Rectal smooth muscle tissue (tissue), 1 donor: ENCODE data around the gene RMND5B.
A peak's percentile ranks its signal among the peaks of the same experiment; 100 is the strongest.
"Not testable (repeated sequence)": the region's sequence is repeated elsewhere in the genome, so short reads cannot be mapped to it uniquely, and the experiment has no call there.

ENCODE experiments used
- H3K27ac ChIP-seq: one replicate; pipeline ENCODE4 v1.7.0; 2013; ENCODE audit warnings: low read depth, low read length, inconsistent platforms
- H3K27me3 ChIP-seq: one replicate; pipeline ENCODE4 v1.7.0; 2013; ENCODE audit warnings: low read length; ENCODE audit not compliant: control insufficient read depth, insufficient read depth
- H3K36me3 ChIP-seq: one replicate; pipeline ENCODE4 v1.7.0; 2013; ENCODE audit warnings: low read length; ENCODE audit not compliant: control insufficient read depth, insufficient read depth
- H3K4me1 ChIP-seq: one replicate; pipeline ENCODE4 v1.7.0; 2013; ENCODE audit warnings: low read length; ENCODE audit not compliant: control insufficient read depth, insufficient read depth
- H3K4me3 ChIP-seq: one replicate; pipeline ENCODE4 v1.7.0; 2013; ENCODE audit warnings: low read length
- H3K9ac ChIP-seq: one replicate; pipeline ENCODE4 v1.7.0; 2013; ENCODE audit warnings: low read length

RMND5B gene, protein sequence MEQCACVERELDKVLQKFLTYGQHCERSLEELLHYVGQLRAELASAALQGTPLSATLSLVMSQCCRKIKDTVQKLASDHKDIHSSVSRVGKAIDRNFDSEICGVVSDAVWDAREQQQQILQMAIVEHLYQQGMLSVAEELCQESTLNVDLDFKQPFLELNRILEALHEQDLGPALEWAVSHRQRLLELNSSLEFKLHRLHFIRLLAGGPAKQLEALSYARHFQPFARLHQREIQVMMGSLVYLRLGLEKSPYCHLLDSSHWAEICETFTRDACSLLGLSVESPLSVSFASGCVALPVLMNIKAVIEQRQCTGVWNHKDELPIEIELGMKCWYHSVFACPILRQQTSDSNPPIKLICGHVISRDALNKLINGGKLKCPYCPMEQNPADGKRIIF

GRCh38 chr5:178130576-178131445 is at the start of gene RMND5B:
Gene RMND5B, plus strand, starts transcription at chr5:178131014. Its CDS starts 7,106 bp downstream, at chr5:178138120.
- peak within 1 kb of the TSS; percentile 91 for H3K27ac ChIP-seq
- H3K9ac ChIP-seq = peak within 1 kb of the TSS; percentile 77
- peak within 1 kb of the TSS; percentile 78 for H3K4me3 ChIP-seq
- no peaks in the 10 kb centered on the region for H3K27me3 ChIP-seq
- H3K4me1 ChIP-seq = peaks cover 3% of the 10 kb centered on the region
- H3K36me3 ChIP-seq = peaks cover 9% of the 10 kb centered on the region

DNA sequence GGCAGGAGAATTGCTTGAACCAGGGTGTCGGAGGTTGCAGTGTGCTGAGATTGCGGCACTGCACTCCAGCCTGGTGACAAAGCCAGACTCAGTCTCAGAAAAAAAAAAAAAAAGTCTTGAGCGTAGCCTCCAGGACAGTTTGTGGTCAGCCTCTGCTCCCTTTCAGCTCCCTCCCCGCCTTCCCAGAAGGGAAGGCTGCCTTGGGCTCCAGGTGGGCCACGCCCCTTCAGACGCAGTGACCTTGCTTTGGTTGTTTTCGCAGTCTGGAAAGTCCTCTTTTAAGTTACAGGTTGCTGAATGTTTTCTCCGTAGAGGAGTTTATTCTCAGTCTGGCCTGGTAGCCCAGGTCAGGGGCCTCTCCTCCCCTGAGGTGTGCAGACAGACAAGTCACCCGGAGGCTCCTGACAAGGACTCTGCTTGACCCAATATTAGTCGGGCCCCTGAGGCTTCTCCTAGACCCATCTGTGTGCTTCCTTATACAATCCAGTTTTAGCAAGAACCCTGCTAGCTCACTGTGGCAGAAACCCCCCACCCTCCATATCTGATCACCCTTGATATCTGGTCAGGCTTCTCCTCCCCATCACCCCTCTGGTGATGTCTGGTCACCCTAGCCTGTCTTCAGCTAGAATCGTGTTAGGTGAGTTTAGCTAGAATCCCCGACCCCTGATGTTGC is 49.1 kb upstream of the RMND5B start:
- H3K9ac ChIP-seq = no peak overlapping the region

DNA sequence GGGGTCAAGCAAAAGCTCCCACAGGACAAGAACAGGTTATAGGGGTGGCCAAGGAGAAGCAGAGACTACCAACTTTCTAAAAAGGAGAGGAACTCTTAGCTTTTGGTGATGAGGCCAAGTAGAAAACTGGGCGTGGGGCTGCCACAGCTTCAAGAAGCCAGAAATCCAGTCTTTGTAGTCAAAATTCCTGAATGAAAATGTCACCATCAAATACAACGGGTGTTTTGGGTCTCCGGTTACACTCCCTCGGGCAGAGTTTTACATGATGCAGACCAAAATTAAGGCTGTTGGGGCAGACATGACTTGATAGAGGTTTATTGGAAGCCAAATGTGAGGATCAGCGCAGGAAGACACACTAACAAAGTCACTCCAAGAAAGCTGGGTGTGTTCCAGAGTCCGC is 46.9 kb upstream of the RMND5B start:
- Histone ChIP-seq H3K4me3 (no peak overlapping the region), H3K4me1 (no peaks in the 10 kb centered on the region), H3K27me3 (peaks cover 2% of the 10 kb centered on the region), H3K36me3 (no peaks in the 10 kb centered on the region), H3K9ac (no peak overlapping the region), H3K27ac (no peak overlapping the region)

More for the DNA sequence above, 49.1 kb upstream of the RMND5B start:
- Histone ChIP-seq H3K4me1 (no peaks in the 10 kb centered on the region), H3K36me3 (no peaks in the 10 kb centered on the region), H3K27ac (no peak overlapping the region), H3K27me3 (peaks cover 2% of the 10 kb centered on the region), H3K4me3 (no peak overlapping the region)

DNA sequence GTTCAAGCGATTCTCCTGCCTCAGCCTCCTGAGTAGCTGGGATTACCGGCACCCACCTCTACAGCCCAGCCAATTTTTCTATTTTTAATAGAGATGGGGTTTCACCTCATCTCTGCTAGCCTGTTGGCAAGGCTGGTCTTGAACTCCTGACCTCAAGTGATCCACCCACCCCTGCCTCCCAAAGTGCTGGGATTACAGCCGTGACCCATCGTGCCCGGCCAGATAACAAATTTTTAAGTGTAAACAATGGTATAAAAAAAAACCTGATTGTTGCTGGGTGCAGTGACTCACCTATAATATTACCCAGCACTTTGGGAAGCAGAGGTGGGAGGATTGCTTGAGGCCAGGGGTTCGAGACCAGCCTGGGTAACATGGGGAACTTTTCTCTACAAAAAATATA is 45.5 kb upstream of the RMND5B start:
- Histone ChIP-seq H3K27ac (no peak overlapping the region), H3K4me1 (no peaks in the 10 kb centered on the region), H3K4me3 (no peak overlapping the region), H3K27me3 (peaks cover 2% of the 10 kb centered on the region), H3K36me3 (no peaks in the 10 kb centered on the region), H3K9ac (no peak overlapping the region)

DNA sequence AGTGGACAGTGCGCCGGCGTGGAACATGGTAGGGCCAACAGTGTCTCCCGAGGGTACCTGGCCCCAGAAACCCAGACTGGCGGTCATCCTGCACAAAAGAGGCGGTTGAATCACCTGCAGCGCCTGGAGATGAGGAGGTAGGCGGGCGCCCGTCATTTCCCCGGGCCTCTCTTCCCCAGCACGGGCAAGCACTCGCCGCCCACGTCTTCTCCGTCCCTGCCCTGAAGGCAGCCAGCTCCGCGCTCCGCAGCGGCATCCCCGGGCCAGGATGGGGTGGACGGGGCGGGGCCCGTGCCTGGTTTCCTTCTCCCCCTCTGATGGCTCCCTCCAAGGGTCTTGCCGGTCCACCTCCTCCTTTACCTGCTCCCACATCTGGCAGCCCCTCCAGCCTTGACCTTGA is 44.5 kb upstream of the RMND5B start:
- Histone ChIP-seq H3K27me3 (peaks cover 2% of the 10 kb centered on the region), H3K9ac (no peak overlapping the region), H3K4me3 (no peak overlapping the region), H3K36me3 (no peaks in the 10 kb centered on the region), H3K27ac (no peak overlapping the region), H3K4me1 (no peaks in the 10 kb centered on the region)

DNA sequence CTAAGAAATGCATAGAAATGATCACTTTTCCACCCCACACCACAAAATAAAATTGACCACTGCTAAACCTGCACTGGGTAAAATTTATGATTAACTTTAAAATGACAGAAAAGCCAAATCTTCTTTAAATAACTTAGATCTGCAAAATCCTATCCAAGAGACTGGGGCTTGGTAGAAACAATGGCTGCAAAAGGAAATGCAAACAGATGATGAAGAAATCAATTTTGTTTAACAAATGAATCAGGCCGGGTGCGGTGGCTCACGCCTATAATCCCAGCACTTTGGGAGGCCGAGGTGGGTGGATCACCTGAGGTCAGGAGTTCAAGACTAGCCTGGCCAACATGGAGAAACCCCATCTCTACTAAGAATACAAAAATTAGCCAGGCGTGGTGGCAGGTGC is 43.6 kb upstream of the RMND5B start:
- H3K27ac ChIP-seq, H3K4me3 ChIP-seq, H3K36me3 ChIP-seq, H3K27me3 ChIP-seq, H3K9ac ChIP-seq, H3K4me1 ChIP-seq: not testable (repeated sequence)

GRCh38 chr5:178090856-178091255 is 40.0 kb upstream of the RMND5B start:
- Histone ChIP-seq H3K36me3 (no peaks in the 10 kb centered on the region), H3K9ac (no peak overlapping the region), H3K27me3 (peaks cover 2% of the 10 kb centered on the region)

GRCh38 chr5:178093134-178093533 is 37.7 kb upstream of the RMND5B start:
- Histone ChIP-seq H3K4me1 (no peaks in the 10 kb centered on the region), H3K4me3 (no peak overlapping the region), H3K27ac (no peak overlapping the region), H3K36me3 (no peaks in the 10 kb centered on the region), H3K9ac (no peak overlapping the region), H3K27me3 (no peaks in the 10 kb centered on the region)

More at GRCh38 chr5:178090856-178091255, 40.0 kb upstream of the RMND5B start:
- H3K4me1 ChIP-seq = no peaks in the 10 kb centered on the region
- no peak overlapping the region for H3K27ac ChIP-seq
- H3K4me3 ChIP-seq = no peak overlapping the region

DNA sequence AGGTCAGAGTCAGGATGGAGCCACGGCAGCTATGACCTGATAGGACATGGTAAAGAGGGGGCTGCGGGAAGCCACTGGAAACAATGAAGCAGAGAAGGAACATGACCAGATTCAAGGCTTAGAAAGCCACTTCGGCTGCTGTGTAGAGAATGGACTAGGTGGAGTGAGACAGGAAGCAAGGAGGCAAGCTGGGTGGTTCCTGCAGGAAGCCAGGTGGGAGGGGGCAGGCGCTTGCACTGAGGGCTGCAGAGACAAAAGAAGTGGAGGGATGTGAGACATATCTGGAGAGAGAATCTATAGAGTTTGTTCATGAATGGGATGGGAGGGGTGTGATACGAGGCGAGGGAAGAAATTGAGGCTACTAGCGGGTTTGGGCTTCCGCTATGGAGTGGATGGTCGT is 36.5 kb upstream of the RMND5B start:
- no peaks in the 10 kb centered on the region for H3K4me1 ChIP-seq
- H3K27ac ChIP-seq = no peak overlapping the region
- no peaks in the 10 kb centered on the region for H3K27me3 ChIP-seq
- no peak overlapping the region for H3K4me3 ChIP-seq
- H3K36me3 ChIP-seq = no peaks in the 10 kb centered on the region
- no peak overlapping the region for H3K9ac ChIP-seq

DNA sequence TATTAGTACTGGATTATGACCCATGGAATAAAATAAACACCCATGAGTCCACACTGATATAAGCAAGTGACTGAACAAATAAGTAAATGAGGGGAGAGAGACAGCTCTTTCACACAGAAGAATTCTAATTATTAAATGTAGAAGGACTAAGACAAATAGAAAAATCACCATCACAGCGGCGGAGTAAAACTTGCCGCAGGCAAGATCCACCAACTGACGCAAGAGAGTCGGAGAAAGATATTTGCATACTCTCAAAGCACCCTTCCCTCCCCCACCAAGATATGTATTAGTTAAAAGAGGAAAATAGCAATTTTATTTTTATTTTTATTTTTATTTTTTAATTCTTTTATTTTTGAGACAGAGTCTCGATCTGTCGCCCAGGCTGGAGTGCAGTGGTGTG is 32.1 kb upstream of the RMND5B start:
- H3K27ac ChIP-seq = no peak overlapping the region
- H3K9ac ChIP-seq = no peak overlapping the region
- H3K27me3 ChIP-seq = no peaks in the 10 kb centered on the region
- H3K4me1 ChIP-seq = no peaks in the 10 kb centered on the region
- H3K4me3 ChIP-seq = no peak overlapping the region
- H3K36me3 ChIP-seq = no peaks in the 10 kb centered on the region

DNA sequence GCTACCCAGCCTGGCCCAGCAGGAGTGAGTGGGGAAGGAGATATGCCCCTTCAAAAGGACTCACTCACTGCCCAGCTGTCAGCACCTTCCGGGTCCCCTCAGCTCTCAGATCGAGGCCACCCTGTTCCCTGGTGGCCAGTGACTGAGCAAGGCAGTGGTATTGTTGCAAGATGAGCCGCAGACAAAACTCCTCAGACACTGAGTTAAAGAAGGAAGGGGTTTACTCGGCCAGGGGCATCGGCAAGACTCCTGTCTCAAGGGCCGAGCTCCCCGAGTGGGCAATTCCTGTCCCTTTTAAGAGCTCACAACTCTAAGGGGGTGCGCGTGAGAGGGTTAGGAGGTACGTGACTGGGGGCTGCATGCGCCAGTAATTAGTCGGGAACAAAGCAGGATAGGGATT is 27.2 kb upstream of the RMND5B start:
- no peak overlapping the region for H3K4me3 ChIP-seq
- no peaks in the 10 kb centered on the region for H3K36me3 ChIP-seq
- no peaks in the 10 kb centered on the region for H3K27me3 ChIP-seq
- no peak overlapping the region for H3K9ac ChIP-seq
- H3K27ac ChIP-seq = no peak overlapping the region
- no peaks in the 10 kb centered on the region for H3K4me1 ChIP-seq

DNA sequence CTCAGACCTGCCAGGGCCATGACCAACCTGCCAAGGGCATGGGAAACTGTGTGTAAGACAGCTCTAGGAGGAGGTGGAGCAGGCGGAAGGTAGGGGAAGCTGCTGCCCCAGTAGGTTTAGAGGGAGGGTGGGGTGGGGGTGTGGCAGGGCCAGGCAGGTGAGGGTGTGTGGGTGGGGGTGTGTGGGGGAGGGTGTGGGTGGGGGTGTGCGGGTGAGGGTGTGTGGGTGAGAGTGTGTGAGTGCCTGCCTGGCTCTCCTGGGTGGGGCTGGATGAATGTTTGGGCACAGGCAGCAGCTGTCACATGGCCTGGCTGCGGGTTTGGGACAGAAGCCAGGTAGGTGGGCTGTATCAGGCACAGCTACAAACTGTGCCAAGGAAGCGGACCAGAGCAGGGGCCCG is 26.3 kb upstream of the RMND5B start:
- no peak overlapping the region for H3K9ac ChIP-seq
- H3K36me3 ChIP-seq = no peaks in the 10 kb centered on the region
- no peaks in the 10 kb centered on the region for H3K27me3 ChIP-seq
- no peaks in the 10 kb centered on the region for H3K4me1 ChIP-seq
- H3K27ac ChIP-seq = no peak overlapping the region
- H3K4me3 ChIP-seq = no peak overlapping the region
